Central memory CD8-positive, alpha-beta T cell (primary cell): ENCODE data around the gene GABBR2.

ENCODE experiments used
- ATAC-seq: fragments of 150-1000 bp; cut with Tn5 transposase; replicated peaks from 2 replicates; pipeline ENCODE4 v1.10.0; 2022; ENCODE audit warnings: mild to moderate bottlenecking, moderate FRiP score, moderate number of reproducible peaks; ENCODE audit not compliant: poor library complexity, severe bottlenecking; ENCODE audit errors: extremely low read depth
- DNase-seq, 2 donors: peaks; one replicate each; pipeline ENCODE4 v3.0.0; 2021; ENCODE audit warnings: low spot score in 2 of 2
- H3K27ac Mint-ChIP-seq: one replicate; pipeline ENCODE4 v1.8.0; 2022; ENCODE audit warnings: low read depth, mild to moderate bottlenecking, moderate library complexity, mixed read lengths
- H3K27me3 Mint-ChIP-seq: one replicate; pipeline ENCODE4 v1.8.0; 2022; ENCODE audit warnings: mixed read lengths
- H3K36me3 Mint-ChIP-seq: one replicate; pipeline ENCODE4 v1.8.0; 2022; ENCODE audit warnings: mild to moderate bottlenecking, moderate library complexity, mixed read lengths; ENCODE audit not compliant: insufficient read depth
- H3K4me1 Mint-ChIP-seq: one replicate; pipeline ENCODE4 v1.8.0; 2022; ENCODE audit warnings: mixed read lengths
- H3K4me3 Mint-ChIP-seq: one replicate; pipeline ENCODE4 v1.8.0; 2022; ENCODE audit warnings: mild to moderate bottlenecking, moderate library complexity, mixed read lengths
- H3K9me3 Mint-ChIP-seq: one replicate; pipeline ENCODE4 v1.8.0; 2022; ENCODE audit warnings: mixed read lengths

GABBR2 gene

DNA sequence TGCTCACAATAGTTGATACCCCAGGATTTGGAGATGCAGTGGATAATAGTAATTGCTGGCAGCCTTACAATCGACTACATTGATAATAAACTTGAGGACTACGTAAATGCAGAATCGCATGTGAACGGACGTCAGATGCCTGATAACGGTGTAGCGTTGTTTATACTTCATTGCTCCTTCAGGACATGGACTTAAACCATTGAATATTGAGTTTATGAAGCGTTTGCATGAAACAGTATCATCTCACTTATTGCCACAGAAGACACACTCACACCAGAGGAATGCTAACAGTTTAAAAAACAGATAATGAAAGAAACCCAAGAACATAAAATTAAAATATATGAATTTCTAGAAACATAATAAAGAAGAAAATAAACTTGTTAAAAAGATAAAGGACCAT lies 101.6 kb downstream of the GABBR2 start:
- no peak for DNase-seq
- Mint-ChIP-seq H3K27ac (no peak overlapping the region), H3K4me1 (no peaks in the 10 kb centered on the region), H3K4me3 (no peak overlapping the region), H3K27me3 (peaks cover 21% of the 10 kb centered on the region), H3K9me3 (no peaks in the 10 kb centered on the region), H3K36me3 (no peaks in the 10 kb centered on the region)
- ATAC-seq: no peak

- no peaks in the 10 kb centered on the region for H3K36me3 Mint-ChIP-seq
- peaks cover 21% of the 10 kb centered on the region for H3K27me3 Mint-ChIP-seq
- no peak overlapping the region for H3K27ac Mint-ChIP-seq
- no peak for ATAC-seq
- no peak for DNase-seq
- no peaks in the 10 kb centered on the region for H3K9me3 Mint-ChIP-seq
- H3K4me1 Mint-ChIP-seq: no peaks in the 10 kb centered on the region
- no peak overlapping the region for H3K4me3 Mint-ChIP-seq
Observed at GRCh38 chr9:98606730-98607129, 102.0 kb downstream of the GABBR2 start.

DNA sequence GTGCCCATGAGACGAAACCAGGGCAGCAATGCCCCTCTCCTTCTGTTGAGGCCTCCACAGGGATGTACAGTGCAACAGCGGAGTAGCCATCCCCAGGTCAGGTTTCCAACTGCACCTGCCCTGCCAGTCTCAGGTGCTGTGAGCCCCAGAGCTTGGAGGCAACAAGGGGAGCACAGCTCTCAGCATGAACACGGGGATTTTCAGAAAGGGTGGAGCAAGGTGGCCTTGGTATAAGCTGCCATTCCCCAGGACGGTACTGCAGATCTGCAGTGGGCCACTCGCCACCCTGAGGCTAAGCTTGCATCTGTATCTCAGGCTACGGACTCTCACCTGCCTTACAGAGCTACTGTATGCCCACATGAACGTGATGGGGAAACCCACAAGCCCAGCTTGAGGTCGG lies 103.6 kb downstream of the GABBR2 start:
- Mint-ChIP-seq H3K4me3 (no peak overlapping the region), H3K27ac (no peak overlapping the region), H3K4me1 (no peaks in the 10 kb centered on the region), H3K27me3 (peaks cover 12% of the 10 kb centered on the region), H3K36me3 (no peaks in the 10 kb centered on the region), H3K9me3 (no peaks in the 10 kb centered on the region)
- ATAC-seq (no peak), DNase-seq (no peak)

DNA sequence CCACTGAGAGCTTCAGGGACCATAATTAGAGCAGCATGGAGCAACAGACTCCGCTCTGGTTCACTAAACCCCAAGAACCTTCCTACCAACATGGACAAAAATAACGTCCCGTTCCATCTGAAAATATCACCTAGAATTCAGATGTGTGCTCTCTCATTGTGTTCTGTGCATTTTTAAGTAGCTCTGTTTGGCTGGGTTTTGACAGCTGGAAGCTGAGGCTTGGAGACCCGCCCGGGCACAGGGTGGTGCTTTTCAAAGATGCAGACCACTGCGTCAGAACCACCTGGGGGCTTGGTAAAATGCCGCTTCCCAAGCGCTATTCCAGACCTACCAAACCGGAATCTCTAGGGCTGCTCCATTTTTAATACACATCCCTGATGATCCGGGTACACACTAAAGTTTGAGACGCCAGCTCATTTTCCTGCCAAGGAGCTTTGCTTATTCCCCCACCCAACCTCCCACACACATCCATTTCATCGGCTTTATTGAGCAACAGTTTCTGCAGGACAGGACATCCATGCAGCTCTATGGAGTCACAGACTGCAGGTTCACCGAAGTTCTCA lies 104.8 kb downstream of the GABBR2 start:
- no peaks in the 10 kb centered on the region for H3K36me3 Mint-ChIP-seq
- H3K27me3 Mint-ChIP-seq: peaks cover 2% of the 10 kb centered on the region
- no peak overlapping the region for H3K27ac Mint-ChIP-seq
- ATAC-seq (no peak), DNase-seq (no peak)
- H3K9me3 Mint-ChIP-seq: no peaks in the 10 kb centered on the region
- H3K4me3 Mint-ChIP-seq: no peak overlapping the region
- no peaks in the 10 kb centered on the region for H3K4me1 Mint-ChIP-seq

GRCh38 chr9:98602839-98603500 lies 105.8 kb downstream of the GABBR2 start:
- no peak overlapping the region for H3K4me3 Mint-ChIP-seq
- DNase-seq: no peak
- H3K27ac Mint-ChIP-seq: no peak overlapping the region
- ATAC-seq: no peak
- no peaks in the 10 kb centered on the region for H3K4me1 Mint-ChIP-seq
- no peaks in the 10 kb centered on the region for H3K9me3 Mint-ChIP-seq
- peaks cover 4% of the 10 kb centered on the region for H3K27me3 Mint-ChIP-seq
- H3K36me3 Mint-ChIP-seq: no peaks in the 10 kb centered on the region

DNA sequence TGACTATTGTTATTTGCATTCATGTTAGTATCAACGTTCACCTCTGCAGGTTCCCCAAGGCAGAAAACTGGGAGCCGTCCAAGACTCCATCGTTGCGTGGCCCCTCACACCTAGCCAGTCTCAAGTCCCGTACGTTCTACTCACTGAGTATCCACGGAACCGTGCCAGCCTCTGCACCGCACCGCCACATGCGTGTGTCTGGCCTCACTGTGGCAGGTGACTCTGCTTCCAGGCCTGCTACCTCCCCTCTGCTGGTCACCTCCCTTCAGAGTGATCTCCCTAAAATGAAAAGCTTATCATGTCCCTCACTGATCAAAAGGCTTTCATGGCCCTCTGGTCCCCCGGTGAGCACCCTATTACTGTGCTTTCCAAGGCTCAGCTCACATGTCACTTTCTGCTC lies 108.1 kb downstream of the GABBR2 start:
- H3K27me3 Mint-ChIP-seq: peaks cover 28% of the 10 kb centered on the region
- no peak overlapping the region for H3K27ac Mint-ChIP-seq

DNA sequence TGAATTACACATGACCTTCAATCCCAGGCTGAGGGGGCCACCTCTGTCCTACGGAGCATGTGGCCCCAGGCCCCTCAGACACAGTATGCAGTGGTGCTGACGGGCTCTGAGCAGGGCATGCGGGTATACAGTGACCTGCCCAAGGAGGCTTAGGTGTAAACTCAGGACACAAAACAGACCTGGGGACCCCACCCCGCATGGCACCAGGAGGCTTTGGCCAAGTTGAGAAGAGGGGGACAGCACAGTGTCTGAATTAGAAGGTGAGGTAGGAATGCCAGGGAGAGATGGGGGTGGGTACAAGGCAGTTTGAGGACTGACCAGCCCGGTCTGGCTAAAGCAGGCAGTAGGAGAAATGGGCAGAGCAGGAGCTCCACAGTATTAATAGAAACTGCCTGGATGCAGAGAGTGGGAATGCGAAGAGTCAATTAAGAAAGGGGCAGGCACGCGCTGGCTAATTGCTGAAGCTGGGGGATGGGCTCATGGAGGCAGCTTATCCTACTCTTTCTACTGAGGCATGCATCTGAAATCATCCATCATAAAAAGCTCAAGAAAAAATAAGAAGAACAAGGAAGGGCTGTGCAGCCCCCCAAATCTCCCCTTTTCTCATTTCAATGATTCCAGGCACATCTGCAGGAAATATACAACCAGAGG lies 109.0 kb downstream of the GABBR2 start:
- ATAC-seq (no peak), DNase-seq (no peak)
- Mint-ChIP-seq H3K27me3 (peaks cover 37% of the 10 kb centered on the region), H3K27ac (no peak overlapping the region), H3K36me3 (no peaks in the 10 kb centered on the region), H3K9me3 (no peaks in the 10 kb centered on the region), H3K4me3 (no peak overlapping the region), H3K4me1 (no peaks in the 10 kb centered on the region)

More for the DNA sequence above, 108.1 kb downstream of the GABBR2 start:
- Mint-ChIP-seq H3K4me1 (no peaks in the 10 kb centered on the region), H3K9me3 (no peaks in the 10 kb centered on the region), H3K4me3 (no peak overlapping the region), H3K36me3 (no peaks in the 10 kb centered on the region)
- no peak for ATAC-seq
- DNase-seq: no peak

GRCh38 chr9:98598861-98599260 lies 109.9 kb downstream of the GABBR2 start:
- DNase-seq (no peak), ATAC-seq (no peak)
- H3K27me3 Mint-ChIP-seq: peaks cover 41% of the 10 kb centered on the region
- no peak overlapping the region for H3K27ac Mint-ChIP-seq
- no peak overlapping the region for H3K4me3 Mint-ChIP-seq
- H3K4me1 Mint-ChIP-seq: no peaks in the 10 kb centered on the region
- no peaks in the 10 kb centered on the region for H3K9me3 Mint-ChIP-seq
- H3K36me3 Mint-ChIP-seq: no peaks in the 10 kb centered on the region

- ATAC-seq (no peak), DNase-seq (no peak)
- H3K27ac Mint-ChIP-seq: no peak overlapping the region
- H3K4me3 Mint-ChIP-seq: no peak overlapping the region
- H3K36me3 Mint-ChIP-seq: no peaks in the 10 kb centered on the region
- H3K27me3 Mint-ChIP-seq: peaks cover 41% of the 10 kb centered on the region
- no peaks in the 10 kb centered on the region for H3K9me3 Mint-ChIP-seq
- H3K4me1 Mint-ChIP-seq: no peaks in the 10 kb centered on the region
Observed at GRCh38 chr9:98597236-98597771, 111.4 kb downstream of the GABBR2 start.

DNA sequence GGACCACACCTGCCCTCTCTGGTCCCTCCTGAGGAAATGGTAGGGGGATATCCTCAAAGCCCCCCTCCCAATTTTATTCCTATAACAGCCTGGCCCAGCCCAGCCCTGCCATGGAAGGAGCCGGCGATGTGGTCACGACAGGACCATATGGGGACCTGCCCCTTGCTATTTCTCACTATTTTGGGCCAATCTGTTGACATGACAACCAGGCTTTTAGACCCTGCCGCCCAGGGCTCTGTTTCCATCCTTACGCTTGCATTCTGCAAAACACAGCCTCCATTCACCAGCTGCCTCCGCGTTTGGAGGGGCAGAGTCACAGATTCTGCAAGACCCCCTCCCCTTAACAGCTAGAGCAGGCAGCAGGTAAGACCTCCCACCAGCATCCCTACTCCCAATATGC lies 112.2 kb downstream of the GABBR2 start:
- no peaks in the 10 kb centered on the region for H3K36me3 Mint-ChIP-seq
- no peak overlapping the region for H3K27ac Mint-ChIP-seq
- ATAC-seq (no peak), DNase-seq (no peak)
- H3K4me3 Mint-ChIP-seq: no peak overlapping the region
- peaks cover 43% of the 10 kb centered on the region for H3K27me3 Mint-ChIP-seq
- no peaks in the 10 kb centered on the region for H3K9me3 Mint-ChIP-seq
- no peaks in the 10 kb centered on the region for H3K4me1 Mint-ChIP-seq

DNA sequence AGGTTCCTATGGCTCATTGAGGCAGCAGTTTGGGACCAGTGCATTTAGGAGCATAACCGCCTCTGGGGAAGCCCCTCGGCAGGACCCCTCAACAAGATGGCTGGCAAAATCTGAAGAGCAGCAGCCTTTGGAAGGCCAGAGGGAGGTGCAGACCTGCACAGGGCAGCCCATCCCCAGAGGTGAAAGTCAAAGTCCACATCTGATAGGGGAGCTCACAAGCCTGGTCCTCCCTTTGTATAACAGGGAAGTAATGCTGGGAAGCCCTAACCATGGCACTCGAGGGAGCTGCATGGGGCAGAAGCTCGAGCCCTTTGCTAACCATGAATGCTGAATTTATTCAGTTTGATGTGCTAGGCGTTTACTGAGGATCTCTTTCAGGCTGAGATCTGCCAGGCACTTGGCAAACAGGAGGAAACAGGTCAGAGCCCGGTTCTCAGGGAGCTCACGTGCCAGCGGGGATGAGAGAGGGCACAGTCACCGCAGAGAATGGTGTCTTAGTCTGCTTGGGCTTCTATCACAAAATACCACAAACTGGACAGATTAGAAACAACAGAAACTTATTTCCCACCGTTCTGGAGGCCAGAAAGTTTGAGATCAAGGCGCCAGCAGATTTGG lies 114.1 kb downstream of the GABBR2 start:
- H3K4me3 Mint-ChIP-seq: no peak overlapping the region
- H3K36me3 Mint-ChIP-seq: no peaks in the 10 kb centered on the region
- no peaks in the 10 kb centered on the region for H3K4me1 Mint-ChIP-seq
- peaks cover 61% of the 10 kb centered on the region for H3K27me3 Mint-ChIP-seq
- no peaks in the 10 kb centered on the region for H3K9me3 Mint-ChIP-seq
- H3K27ac Mint-ChIP-seq: no peak overlapping the region
- DNase-seq (no peak), ATAC-seq (no peak)

DNA sequence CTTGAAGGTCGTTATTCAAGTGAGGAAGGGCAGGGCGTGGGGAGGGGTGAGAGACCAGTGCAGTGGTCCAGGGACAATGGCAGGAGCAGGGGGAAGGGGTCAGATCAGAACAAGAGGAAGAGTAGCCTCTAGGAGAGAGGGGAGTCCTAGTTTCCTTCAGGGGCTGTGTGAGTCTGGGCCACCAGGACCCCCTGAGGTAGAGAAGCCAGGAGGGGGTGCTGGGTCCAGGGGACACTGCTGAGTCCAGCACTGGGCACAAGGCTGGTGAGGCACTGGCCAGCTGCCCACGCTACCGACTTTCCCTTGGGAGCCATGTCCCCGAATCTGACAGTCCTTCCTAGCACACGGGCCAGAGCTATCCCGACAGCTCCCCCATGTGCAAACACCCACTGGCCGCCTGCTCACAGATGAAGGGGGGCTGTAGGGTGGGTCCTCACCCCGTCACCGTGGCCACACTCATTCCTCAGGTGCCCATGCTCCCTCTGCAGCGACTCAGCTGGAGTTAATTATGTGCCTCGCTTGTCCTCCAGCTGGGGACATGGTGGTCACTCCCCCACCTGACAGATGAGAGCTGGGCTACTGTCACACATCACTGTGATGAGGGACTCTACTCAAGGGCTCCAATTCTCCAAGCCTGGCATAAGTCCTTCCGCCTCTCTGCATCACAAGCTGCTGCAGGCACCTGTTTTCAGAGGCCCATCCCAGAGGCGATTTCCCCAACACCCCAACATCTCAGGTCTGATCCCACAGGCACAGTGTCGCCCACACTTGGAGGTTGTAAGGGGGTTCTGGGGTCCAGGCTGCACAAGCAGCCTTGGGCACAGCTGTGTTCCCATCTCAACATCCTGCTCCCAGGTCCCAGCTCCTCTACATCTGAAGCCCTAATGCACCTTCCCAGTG lies 115.1 kb downstream of the GABBR2 start:
- Mint-ChIP-seq H3K27me3 (peaks cover 71% of the 10 kb centered on the region), H3K27ac (no peak overlapping the region), H3K36me3 (no peaks in the 10 kb centered on the region), H3K4me1 (no peaks in the 10 kb centered on the region), H3K4me3 (no peak overlapping the region), H3K9me3 (no peaks in the 10 kb centered on the region)
- DNase-seq (no peak), ATAC-seq (no peak)
